ENCODE measurements around the gene CT45A9.
"Not testable (repeated sequence)": the region's sequence is repeated elsewhere in the genome, so short reads cannot be mapped to it uniquely, and the experiment has no call there.

Gene CT45A9

DNA sequence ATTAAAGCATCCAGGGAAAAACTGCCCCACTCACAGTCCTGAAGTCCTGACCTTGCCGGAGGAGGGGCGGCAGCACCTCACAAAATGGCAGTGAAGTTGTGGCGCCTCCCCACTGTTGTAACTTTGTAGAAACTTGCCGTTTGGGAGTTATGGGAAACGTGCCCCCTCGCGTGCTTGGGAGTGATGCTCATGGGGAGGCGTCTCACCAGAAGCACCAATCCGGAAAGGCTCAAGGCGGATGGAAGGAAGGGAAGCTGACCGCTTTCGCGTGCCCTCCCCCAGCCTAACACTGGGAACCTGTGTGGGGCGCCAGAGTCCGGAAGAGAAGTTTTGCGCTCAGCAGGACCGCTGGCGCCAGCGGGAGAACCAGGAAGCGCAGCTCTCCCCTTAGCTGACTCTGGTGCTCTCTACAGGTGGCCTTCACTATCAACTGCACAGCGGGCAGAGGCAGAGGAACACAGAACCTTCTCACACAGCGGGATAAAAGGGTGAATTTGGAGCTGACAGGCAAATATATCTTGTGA is 21.7 kb upstream of the CT45A9 start, which contains the start of the genes CT45A10 and SAGE1:
TSS of gene CT45A10 (minus strand) at position 151 of the 524 bp plus-strand sequence. CDS start 8,100 bp downstream, outside the sequence.
TSS of gene SAGE1 (plus strand) at position 423 of the 524 bp plus-strand sequence. CDS start 2,527 bp downstream, outside the sequence.
- H3K27ac ChIP-seq (replicated peaks; ENCODE audit: low read length) = no peak within 1 kb of the TSS
- H4K8ac ChIP-seq (ENCODE audit: low read depth, low read length) = no peak within 1 kb of the TSS
- H3K18ac ChIP-seq (ENCODE audit: low read length) = no peak within 1 kb of the TSS
- H3K14ac ChIP-seq (ENCODE audit: low read length) = no peak within 1 kb of the TSS
- H2BK120ac ChIP-seq (ENCODE audit: low read depth, low read length) = no peak within 1 kb of the TSS
- WGBS, 2 donors (ENCODE audit: extremely low coverage in 2 of 2, insufficient read length in 2 of 2, insufficient replicate concordance in 1 of 2) = no CpG with 5 or more reads among the region's 22 CpGs
- no peak for DNase-seq (ENCODE audit: low spot score)
- H2BK5ac ChIP-seq (ENCODE audit: low read length) = no peak within 1 kb of the TSS
- H2AK5ac ChIP-seq (ENCODE audit: low read depth, low read length) = no peak within 1 kb of the TSS
- no peak within 1 kb of the TSS for H3K23ac ChIP-seq (ENCODE audit: low read depth, low read length, poor library complexity)
- H2AFZ ChIP-seq (ENCODE audit: low read length) = no peak within 1 kb of the TSS
- no peaks in the 10 kb centered on the region for H3K4me1 ChIP-seq (ENCODE audit: control insufficient read depth in 2 of 2, insufficient read depth in 1 of 2, low read depth in 1 of 2, low read length in 2 of 2)
- no peaks in the 10 kb centered on the region for H3K27me3 ChIP-seq (ENCODE audit: control insufficient read depth in 3 of 3, insufficient read depth in 3 of 3, low read depth in 1 of 3, low read length in 3 of 3)
- no peak within 1 kb of the TSS for H3K9ac ChIP-seq (ENCODE audit: low read depth, low read length, poor library complexity)
- H3K4ac ChIP-seq (ENCODE audit: low read length) = no peak within 1 kb of the TSS
- no peak within 1 kb of the TSS for H2BK12ac ChIP-seq (ENCODE audit: low read length)
- no peak within 1 kb of the TSS for H3K4me2 ChIP-seq (ENCODE audit: insufficient read depth, low read length, poor library complexity, severe bottlenecking)
- no peak within 1 kb of the TSS for H4K91ac ChIP-seq (ENCODE audit: low read depth, low read length, poor library complexity)
- no peak within 1 kb of the TSS for H2BK15ac ChIP-seq (ENCODE audit: low read length)
- H3K4me3 ChIP-seq (ENCODE audit: low read length in 2 of 2) = no peak within 1 kb of the TSS
- no peaks in the 10 kb centered on the region for H3K9me3 ChIP-seq (replicated peaks in 1 of 2; ENCODE audit: control insufficient read depth in 2 of 2, insufficient read depth in 1 of 2, low read depth in 1 of 2, low read length in 2 of 2)
- no peaks in the 10 kb centered on the region for H3K79me1 ChIP-seq (ENCODE audit: low read depth, low read length)
- H3K36me3 ChIP-seq (replicated peaks in 1 of 2; ENCODE audit: control insufficient read depth in 2 of 2, insufficient read depth in 2 of 2, low read length in 2 of 2) = no peaks in the 10 kb centered on the region

DNA sequence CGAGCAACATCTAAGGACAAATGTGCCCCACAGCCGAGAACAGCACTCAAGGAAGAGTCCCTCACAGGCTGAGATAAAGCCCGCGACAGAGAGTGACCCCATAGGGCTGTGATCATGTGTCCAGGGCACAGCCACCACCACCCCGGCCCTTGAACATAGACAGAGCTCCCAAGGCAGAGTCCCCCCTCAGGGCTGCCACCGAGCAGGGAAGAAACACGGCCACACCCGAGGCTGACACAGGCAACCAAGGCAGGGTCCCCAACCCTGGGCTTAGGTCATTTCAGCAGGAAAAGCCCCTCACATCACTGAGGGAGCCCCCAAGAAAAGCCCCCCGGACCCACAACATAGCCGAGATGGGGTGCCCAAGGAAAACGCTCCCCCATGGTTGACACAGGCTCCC is 21.2 kb upstream of the CT45A9 start:
- Histone ChIP-seq H3K23ac (ENCODE audit: low read depth, low read length, poor library complexity) (no peak overlapping the region), H3K18ac (ENCODE audit: low read length) (no peak overlapping the region), H3K79me1 (ENCODE audit: low read depth, low read length) (no peaks in the 10 kb centered on the region), H3K9me3 (replicated peaks in 1 of 2; ENCODE audit: control insufficient read depth in 2 of 2, insufficient read depth in 1 of 2, low read depth in 1 of 2, low read length in 2 of 2) (no peaks in the 10 kb centered on the region), H2BK120ac (ENCODE audit: low read depth, low read length) (no peak overlapping the region), H2AFZ (ENCODE audit: low read length) (no peak overlapping the region), H3K4me2 (ENCODE audit: insufficient read depth, low read length, poor library complexity, severe bottlenecking) (no peak overlapping the region), H4K8ac (ENCODE audit: low read depth, low read length) (no peak overlapping the region), H3K4me1 (ENCODE audit: control insufficient read depth in 2 of 2, insufficient read depth in 1 of 2, low read depth in 1 of 2, low read length in 2 of 2) (no peaks in the 10 kb centered on the region), H2BK5ac (ENCODE audit: low read length) (no peak overlapping the region), H3K4ac (ENCODE audit: low read length) (no peak overlapping the region), H3K14ac (ENCODE audit: low read length) (no peak overlapping the region), H3K36me3 (replicated peaks in 1 of 2; ENCODE audit: control insufficient read depth in 2 of 2, insufficient read depth in 2 of 2, low read length in 2 of 2) (no peaks in the 10 kb centered on the region), H3K27me3 (ENCODE audit: control insufficient read depth in 3 of 3, insufficient read depth in 3 of 3, low read depth in 1 of 3, low read length in 3 of 3) (no peaks in the 10 kb centered on the region), H4K91ac (ENCODE audit: low read depth, low read length, poor library complexity) (no peak overlapping the region), H2BK12ac (ENCODE audit: low read length) (no peak overlapping the region), H3K4me3 (ENCODE audit: low read length in 2 of 2) (no peak overlapping the region), H3K27ac (replicated peaks; ENCODE audit: low read length) (no peak overlapping the region), H2BK15ac (ENCODE audit: low read length) (no peak overlapping the region), H2AK5ac (ENCODE audit: low read depth, low read length) (no peak overlapping the region), H3K9ac (ENCODE audit: low read depth, low read length, poor library complexity) (no peak overlapping the region)
- DNase-seq (ENCODE audit: low spot score) = no peak
- WGBS, 2 donors (ENCODE audit: extremely low coverage in 2 of 2, insufficient read length in 2 of 2, insufficient replicate concordance in 1 of 2) = no CpG with 5 or more reads among the region's 11 CpGs

DNA sequence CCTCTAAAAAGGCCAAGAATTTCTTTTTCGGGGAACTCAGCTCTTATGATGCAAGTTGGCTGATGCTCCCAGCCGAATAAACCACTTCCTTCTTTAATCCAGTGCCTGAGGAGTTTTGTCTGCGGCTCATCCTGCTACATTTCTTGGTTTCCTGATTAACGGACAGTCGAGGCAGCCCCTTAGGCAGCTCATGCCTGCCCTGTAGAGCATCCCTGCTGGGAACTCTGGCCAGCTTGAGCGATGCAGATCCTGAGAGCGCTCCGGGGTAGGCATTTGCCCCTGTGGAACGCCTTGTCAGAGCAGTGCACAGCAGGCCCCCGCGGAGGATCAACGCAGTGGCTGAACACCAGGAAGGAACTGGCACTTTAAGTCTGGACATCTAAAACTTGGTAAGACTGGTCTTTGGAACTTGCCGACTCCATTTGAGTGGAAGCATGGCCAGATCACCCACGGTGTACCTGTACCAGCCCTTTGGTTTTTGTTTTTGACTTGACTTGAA is 18.5 kb upstream of the CT45A9 start:
- Histone ChIP-seq H2BK5ac (ENCODE audit: low read length) (no peak overlapping the region), H3K9ac (ENCODE audit: low read depth, low read length, poor library complexity) (no peak overlapping the region), H3K18ac (ENCODE audit: low read length) (no peak overlapping the region), H2BK120ac (ENCODE audit: low read depth, low read length) (no peak overlapping the region), H3K14ac (ENCODE audit: low read length) (no peak overlapping the region), H3K4me1 (ENCODE audit: control insufficient read depth in 2 of 2, insufficient read depth in 1 of 2, low read depth in 1 of 2, low read length in 2 of 2) (no peaks in the 10 kb centered on the region), H2AK5ac (ENCODE audit: low read depth, low read length) (no peak overlapping the region), H3K36me3 (replicated peaks in 1 of 2; ENCODE audit: control insufficient read depth in 2 of 2, insufficient read depth in 2 of 2, low read length in 2 of 2) (no peaks in the 10 kb centered on the region), H4K8ac (ENCODE audit: low read depth, low read length) (no peak overlapping the region), H3K79me1 (ENCODE audit: low read depth, low read length) (no peaks in the 10 kb centered on the region), H2BK15ac (ENCODE audit: low read length) (no peak overlapping the region), H3K27me3 (ENCODE audit: control insufficient read depth in 3 of 3, insufficient read depth in 3 of 3, low read depth in 1 of 3, low read length in 3 of 3) (no peaks in the 10 kb centered on the region), H2BK12ac (ENCODE audit: low read length) (no peak overlapping the region), H4K91ac (ENCODE audit: low read depth, low read length, poor library complexity) (no peak overlapping the region), H3K9me3 (replicated peaks in 1 of 2; ENCODE audit: control insufficient read depth in 2 of 2, insufficient read depth in 1 of 2, low read depth in 1 of 2, low read length in 2 of 2) (no peaks in the 10 kb centered on the region), H3K27ac (replicated peaks; ENCODE audit: low read length) (no peak overlapping the region), H3K23ac (ENCODE audit: low read depth, low read length, poor library complexity) (no peak overlapping the region), H2AFZ (ENCODE audit: low read length) (no peak overlapping the region), H3K4me2 (ENCODE audit: insufficient read depth, low read length, poor library complexity, severe bottlenecking) (no peak overlapping the region), H3K4me3 (ENCODE audit: low read length in 2 of 2) (no peak overlapping the region), H3K4ac (ENCODE audit: low read length) (no peak overlapping the region)
- no CpG with 5 or more reads among the region's 14 CpGs for WGBS, 2 donors (ENCODE audit: extremely low coverage in 2 of 2, insufficient read length in 2 of 2, insufficient replicate concordance in 1 of 2)
- DNase-seq (ENCODE audit: low spot score) = no peak

DNA sequence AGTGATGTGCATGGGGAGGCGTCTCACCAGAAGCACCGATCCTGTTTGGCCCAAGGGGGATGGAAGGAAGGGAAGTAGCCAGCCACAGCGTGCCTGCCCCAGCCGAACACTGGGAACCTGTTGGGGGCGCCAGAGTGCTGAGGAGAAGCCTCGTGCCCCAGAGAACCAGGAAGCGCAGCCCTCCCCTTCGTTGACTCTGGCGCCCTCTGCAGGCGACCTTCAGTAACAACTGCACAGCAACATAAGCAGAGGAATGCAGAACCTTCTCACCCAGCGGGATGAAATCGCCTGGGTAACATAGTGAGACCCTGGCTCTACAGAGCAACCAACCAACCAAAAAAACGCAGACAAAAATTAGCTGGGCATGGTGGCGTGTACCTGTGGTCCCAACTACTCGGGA is 17.4 kb upstream of the CT45A9 start:
- not testable (repeated sequence) for H3K14ac ChIP-seq (ENCODE audit: low read length); H3K36me3 ChIP-seq (replicated peaks in 1 of 2; ENCODE audit: control insufficient read depth in 2 of 2, insufficient read depth in 2 of 2, low read length in 2 of 2); H2BK15ac ChIP-seq (ENCODE audit: low read length); H3K4me1 ChIP-seq (ENCODE audit: control insufficient read depth in 2 of 2, insufficient read depth in 1 of 2, low read depth in 1 of 2, low read length in 2 of 2); DNase-seq (ENCODE audit: low spot score); H3K4me2 ChIP-seq (ENCODE audit: insufficient read depth, low read length, poor library complexity, severe bottlenecking); H2AFZ ChIP-seq (ENCODE audit: low read length); H4K8ac ChIP-seq (ENCODE audit: low read depth, low read length); H2BK12ac ChIP-seq (ENCODE audit: low read length); H3K79me1 ChIP-seq (ENCODE audit: low read depth, low read length); H3K9me3 ChIP-seq (replicated peaks in 1 of 2; ENCODE audit: control insufficient read depth in 2 of 2, insufficient read depth in 1 of 2, low read depth in 1 of 2, low read length in 2 of 2); H3K4ac ChIP-seq (ENCODE audit: low read length); H3K4me3 ChIP-seq (ENCODE audit: low read length in 2 of 2); H4K91ac ChIP-seq (ENCODE audit: low read depth, low read length, poor library complexity); H3K9ac ChIP-seq (ENCODE audit: low read depth, low read length, poor library complexity); H3K18ac ChIP-seq (ENCODE audit: low read length); H3K27me3 ChIP-seq (ENCODE audit: control insufficient read depth in 3 of 3, insufficient read depth in 3 of 3, low read depth in 1 of 3, low read length in 3 of 3); H2BK5ac ChIP-seq (ENCODE audit: low read length); H2BK120ac ChIP-seq (ENCODE audit: low read depth, low read length); H3K27ac ChIP-seq (replicated peaks; ENCODE audit: low read length); H2AK5ac ChIP-seq (ENCODE audit: low read depth, low read length); H3K23ac ChIP-seq (ENCODE audit: low read depth, low read length, poor library complexity)
- WGBS, 2 donors (ENCODE audit: extremely low coverage in 2 of 2, insufficient read length in 2 of 2, insufficient replicate concordance in 1 of 2) = no CpG with 5 or more reads among the region's 15 CpGs

Measured in neuronal stem cell (in vitro differentiated cells).